Testis (tissue), 3 donors: Measurements from ENCODE around the gene FRMD3. TPM values are rescaled to one million over a fixed set of nuclear protein-coding genes. Genes with fewer than 3 reads are reported as not detected.

Source experiments
- DNase-seq: peaks from one replicate; pipeline ENCODE4 v3.0.0-alpha.2; 2019
- H3K27ac ChIP-seq, 2 donors: fragments of 200-600 bp; sonication (generic); one replicate each; pipeline ENCODE4 v1.5.1; 2019
- H3K27me3 ChIP-seq: fragments of 200-600 bp; sonication (generic); one replicate; pipeline ENCODE4 v1.5.1; 2019
- H3K36me3 ChIP-seq: fragments of 200-600 bp; sonication (generic); one replicate; pipeline ENCODE4 v1.5.1; 2017; ENCODE audit warnings: low read depth; ENCODE audit errors: missing control alignments
- H3K4me1 ChIP-seq: fragments of 200-600 bp; sonication (generic); one replicate; pipeline ENCODE4 v1.5.1; 2019
- H3K4me3 ChIP-seq, 2 donors: fragments of 200-600 bp; sonication (generic); one replicate each; pipeline ENCODE4 v1.5.1; 2017 to 2019
- H3K9me3 ChIP-seq: fragments of 200-600 bp; sonication (generic); one replicate; pipeline ENCODE4 v1.5.1; 2017
- POLR2A ChIP-seq: fragments of 450-650 bp; IDR thresholded peaks from one replicate; pipeline ENCODE4 v1.6.1; 2017; ENCODE audit warnings: antibody characterized with exemption, mild to moderate bottlenecking, moderate library complexity
- WGBS, 2 donors: methylation state at CpG; one replicate each; pipeline ENCODE4 v1.1.5; 2018; 5-methylcytosine and 5-hydroxymethylcytosine counted together
- intact Hi-C: fragments of 100-400 bp; cut with DNase I; formaldehyde crosslinking; loops from one replicate; pipeline ENCODE4 v1.15.1; 2023; ENCODE audit warnings: low total_unique reads
- polyA plus RNA-seq: library from polyadenylated mRNA; stranded (reverse); fragments of 350-450 nt; fragmentation: Illumina TruSeq; extraction: RNeasy Lipid Tissue Mini Kit (QIAGEN cat#74804); gene quantifications from one replicate; pipeline ENCODE4 v1.2.3, GENCODE V29; 2014; ENCODE audit warnings: low read depth, low replicate concordance; ENCODE audit not compliant: insufficient read depth
- total RNA-seq, 2 donors: library from RNA; depleted of rRNA; stranded (reverse); fragments of >200 nt; gene quantifications; one replicate each; pipeline ENCODE4 v1.2.3, GENCODE V29; 2016
- TF ChIP-seq, protein P1 (sequence below), 3 experiments: fragments of 450-650 bp in 2 of 3; fragments of 200-600 bp in 1 of 3; sonication (generic) in 1 of 3; IDR thresholded peaks; one replicate each; pipeline ENCODE4 v1.5.1; 2016 to 2019; ENCODE audit warnings: antibody characterized with exemption in 3 of 3, mild to moderate bottlenecking in 2 of 3, moderate library complexity in 1 of 3

FRMD3 gene
- total and polyA plus RNA-seq, 3 donors from 2014 or later = 5.5 to 16.2 (median 12.5) TPM

DNA sequence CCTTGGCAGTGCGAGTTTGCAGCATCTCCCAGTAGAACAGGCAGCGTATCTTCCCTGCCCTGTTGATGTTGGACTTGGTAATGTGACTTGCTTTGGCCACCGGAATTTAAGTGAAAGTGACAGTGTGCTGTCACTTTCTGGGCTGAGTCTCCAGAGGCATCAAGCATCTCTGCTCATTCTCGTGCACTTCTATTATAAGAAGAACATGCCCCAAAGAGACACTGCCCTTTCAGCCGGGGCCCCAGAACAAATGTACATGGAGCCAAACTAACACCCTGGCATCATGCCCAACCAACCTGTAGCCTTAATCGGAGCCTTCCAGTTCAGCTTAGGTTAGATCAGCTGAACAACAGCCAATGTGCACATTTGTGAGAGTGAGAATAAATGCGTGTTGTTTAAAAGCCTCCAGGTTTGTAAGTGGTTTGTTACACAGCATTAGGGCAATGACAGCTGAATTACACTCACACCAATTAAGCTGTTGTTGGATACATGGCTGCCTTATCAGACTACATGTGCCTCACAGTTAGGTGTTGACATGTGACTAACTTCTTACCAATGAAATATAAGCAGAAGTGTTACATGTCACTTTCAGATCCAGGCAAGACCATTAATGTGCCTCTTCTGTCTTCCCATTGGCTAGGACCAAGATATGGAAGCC lies 22.1 kb upstream of the FRMD3 start:
- WGBS, 2 donors = 90 to 91% methylated on average over 7 of the region's 7 CpGs
- Histone ChIP-seq H3K27ac (no peak overlapping the region), H3K27me3 (no peaks in the 10 kb centered on the region), H3K36me3 (no peaks in the 10 kb centered on the region), H3K4me1 (no peaks in the 10 kb centered on the region), H3K9me3 (no peaks in the 10 kb centered on the region), H3K4me3 (no peak overlapping the region)
- no peak for DNase-seq
- intact Hi-C loops = no loop called here
- TF ChIP-seq POLR2A = no peak
- TF ChIP-seq, protein P1, sequence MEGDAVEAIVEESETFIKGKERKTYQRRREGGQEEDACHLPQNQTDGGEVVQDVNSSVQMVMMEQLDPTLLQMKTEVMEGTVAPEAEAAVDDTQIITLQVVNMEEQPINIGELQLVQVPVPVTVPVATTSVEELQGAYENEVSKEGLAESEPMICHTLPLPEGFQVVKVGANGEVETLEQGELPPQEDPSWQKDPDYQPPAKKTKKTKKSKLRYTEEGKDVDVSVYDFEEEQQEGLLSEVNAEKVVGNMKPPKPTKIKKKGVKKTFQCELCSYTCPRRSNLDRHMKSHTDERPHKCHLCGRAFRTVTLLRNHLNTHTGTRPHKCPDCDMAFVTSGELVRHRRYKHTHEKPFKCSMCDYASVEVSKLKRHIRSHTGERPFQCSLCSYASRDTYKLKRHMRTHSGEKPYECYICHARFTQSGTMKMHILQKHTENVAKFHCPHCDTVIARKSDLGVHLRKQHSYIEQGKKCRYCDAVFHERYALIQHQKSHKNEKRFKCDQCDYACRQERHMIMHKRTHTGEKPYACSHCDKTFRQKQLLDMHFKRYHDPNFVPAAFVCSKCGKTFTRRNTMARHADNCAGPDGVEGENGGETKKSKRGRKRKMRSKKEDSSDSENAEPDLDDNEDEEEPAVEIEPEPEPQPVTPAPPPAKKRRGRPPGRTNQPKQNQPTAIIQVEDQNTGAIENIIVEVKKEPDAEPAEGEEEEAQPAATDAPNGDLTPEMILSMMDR (IDR thresholded peaks at IDR 0.05) = no peak

DNA sequence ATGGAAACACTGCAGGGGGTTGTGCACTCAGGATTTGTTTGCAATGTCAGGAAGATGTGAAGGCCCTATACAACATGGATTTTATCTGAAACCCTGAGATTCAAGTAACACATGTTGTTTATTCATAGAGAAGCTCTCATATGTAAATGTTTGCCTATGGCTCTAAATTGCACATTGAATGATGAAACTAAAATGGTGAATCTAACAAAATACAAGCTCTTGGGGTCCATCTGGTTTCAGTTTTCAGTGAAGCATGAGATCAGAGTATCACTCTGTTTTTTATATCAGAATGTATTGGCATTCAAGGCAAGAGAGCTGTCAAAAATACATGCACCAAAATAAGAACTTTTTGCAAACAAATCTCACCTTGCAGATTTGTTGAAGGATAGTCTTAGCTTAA lies 19.6 kb upstream of the FRMD3 start:
- Histone ChIP-seq H3K4me3 (no peak overlapping the region), H3K9me3 (no peaks in the 10 kb centered on the region), H3K4me1 (no peaks in the 10 kb centered on the region), H3K27ac (no peak overlapping the region), H3K27me3 (no peaks in the 10 kb centered on the region), H3K36me3 (no peaks in the 10 kb centered on the region)
- intact Hi-C loops = no loop called here
- TF ChIP-seq, protein P1 (IDR thresholded peaks at IDR 0.05) = no peak
- TF ChIP-seq POLR2A = no peak
- no peak for DNase-seq

DNA sequence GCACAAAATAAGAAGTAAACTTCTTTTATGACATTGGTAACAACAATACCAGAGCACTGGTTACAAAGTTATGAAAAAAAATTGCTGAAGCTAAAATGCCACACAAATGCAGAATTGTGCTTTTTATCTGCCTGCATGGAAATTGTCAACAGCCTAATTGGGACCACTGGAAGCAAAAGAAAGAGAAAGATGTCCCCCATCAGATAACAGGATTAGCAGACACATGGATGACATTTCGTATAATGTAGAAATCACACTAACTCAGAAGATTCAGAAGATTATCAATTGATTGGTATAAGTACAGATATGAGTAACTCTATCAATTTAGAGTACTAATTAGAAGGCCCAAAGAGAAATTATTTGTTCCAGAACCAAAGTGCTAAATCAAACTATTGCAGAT lies 19.1 kb upstream of the FRMD3 start:
- TF ChIP-seq, protein P1 (IDR thresholded peaks at IDR 0.05) = no peak
- TF ChIP-seq POLR2A = no peak
- Histone ChIP-seq H3K4me3 (no peak overlapping the region), H3K36me3 (no peaks in the 10 kb centered on the region), H3K4me1 (no peaks in the 10 kb centered on the region), H3K9me3 (no peaks in the 10 kb centered on the region), H3K27ac (no peak overlapping the region), H3K27me3 (no peaks in the 10 kb centered on the region)
- intact Hi-C loops = no loop called here
- no peak for DNase-seq
- 92 to 100% methylated on average over 1 of the region's 1 CpG for WGBS, 2 donors

DNA sequence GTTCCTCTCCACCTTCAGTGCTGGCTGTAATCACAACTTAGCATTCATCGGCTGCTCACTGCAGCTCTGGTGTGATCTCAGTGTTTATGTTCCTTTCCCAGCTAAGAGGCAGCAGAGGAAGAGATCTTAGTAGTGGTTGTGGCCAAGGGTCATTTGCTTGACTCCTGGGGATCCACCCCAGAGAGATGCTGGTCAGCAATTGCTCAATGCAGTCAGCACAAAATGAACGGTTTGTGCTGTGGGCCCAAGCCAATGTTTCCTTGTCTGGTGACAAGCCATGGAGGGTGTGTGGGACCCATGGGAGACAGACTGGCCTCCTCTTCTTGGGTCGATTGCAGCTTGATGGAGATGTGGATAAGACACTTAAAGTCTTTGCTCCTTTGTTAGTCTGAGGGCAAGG lies 16.1 kb upstream of the FRMD3 start:
- TF ChIP-seq POLR2A = no peak
- TF ChIP-seq, protein P1 (IDR thresholded peaks at IDR 0.05) = no peak
- no peaks in the 10 kb centered on the region for H3K9me3 ChIP-seq
- DNase-seq = no peak
- H3K27ac ChIP-seq = no peak overlapping the region
- H3K4me1 ChIP-seq = no peaks in the 10 kb centered on the region
- no peak overlapping the region for H3K4me3 ChIP-seq
- WGBS, 2 donors = 86 to 92% methylated on average over 1 to 3 of the region's 3 CpGs
- no peaks in the 10 kb centered on the region for H3K36me3 ChIP-seq
- H3K27me3 ChIP-seq = no peaks in the 10 kb centered on the region
- intact Hi-C loops = no loop called here
